Lower leg skin (tissue), 3 donors: ENCODE data around the gene NAV3.

ENCODE experiments used
- POLR2A ChIP-seq, 2 donors: fragments of 450-650 bp; IDR thresholded peaks; one replicate each; pipeline ENCODE4 v1.6.1; 2016 to 2017; ENCODE audit warnings: antibody characterized with exemption in 2 of 2, mild to moderate bottlenecking in 1 of 2, moderate library complexity in 1 of 2
- TF ChIP-seq, protein P1 (sequence below), 3 donors: fragments of 450-650 bp; IDR thresholded peaks; one replicate each; pipeline ENCODE4 v1.5.1; 2016; ENCODE audit warnings: antibody characterized with exemption in 3 of 3, mild to moderate bottlenecking in 3 of 3, moderate library complexity in 2 of 3

- TF ChIP-seq, protein P1, sequence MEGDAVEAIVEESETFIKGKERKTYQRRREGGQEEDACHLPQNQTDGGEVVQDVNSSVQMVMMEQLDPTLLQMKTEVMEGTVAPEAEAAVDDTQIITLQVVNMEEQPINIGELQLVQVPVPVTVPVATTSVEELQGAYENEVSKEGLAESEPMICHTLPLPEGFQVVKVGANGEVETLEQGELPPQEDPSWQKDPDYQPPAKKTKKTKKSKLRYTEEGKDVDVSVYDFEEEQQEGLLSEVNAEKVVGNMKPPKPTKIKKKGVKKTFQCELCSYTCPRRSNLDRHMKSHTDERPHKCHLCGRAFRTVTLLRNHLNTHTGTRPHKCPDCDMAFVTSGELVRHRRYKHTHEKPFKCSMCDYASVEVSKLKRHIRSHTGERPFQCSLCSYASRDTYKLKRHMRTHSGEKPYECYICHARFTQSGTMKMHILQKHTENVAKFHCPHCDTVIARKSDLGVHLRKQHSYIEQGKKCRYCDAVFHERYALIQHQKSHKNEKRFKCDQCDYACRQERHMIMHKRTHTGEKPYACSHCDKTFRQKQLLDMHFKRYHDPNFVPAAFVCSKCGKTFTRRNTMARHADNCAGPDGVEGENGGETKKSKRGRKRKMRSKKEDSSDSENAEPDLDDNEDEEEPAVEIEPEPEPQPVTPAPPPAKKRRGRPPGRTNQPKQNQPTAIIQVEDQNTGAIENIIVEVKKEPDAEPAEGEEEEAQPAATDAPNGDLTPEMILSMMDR (IDR thresholded peaks at IDR 0.05), result no peak
- TF ChIP-seq POLR2A (IDR thresholded peaks at IDR 0.05), result no peak
These were observed 119.2 kb downstream of the NAV3 start for GRCh38 chr12:77949943-77950342.
